B cell (primary cell): ENCODE data around the gene SPAG5.

Experiments
- EZH2 ChIP-seq: IDR thresholded peaks from 2 replicates; pipeline ENCODE4 v1.6.1; 2012; ENCODE audit warnings: borderline replicate concordance, low read depth, mild to moderate bottlenecking, moderate library complexity, low read length; ENCODE audit not compliant: insufficient read depth, poor library complexity, severe bottlenecking
- TF ChIP-seq, protein P1 (sequence below): fragments of 200-600 bp; IDR thresholded peaks from one replicate; pipeline ENCODE4 v1.8.0; 2022; ENCODE audit warnings: antibody characterized with exemption, mild to moderate bottlenecking

DNA sequence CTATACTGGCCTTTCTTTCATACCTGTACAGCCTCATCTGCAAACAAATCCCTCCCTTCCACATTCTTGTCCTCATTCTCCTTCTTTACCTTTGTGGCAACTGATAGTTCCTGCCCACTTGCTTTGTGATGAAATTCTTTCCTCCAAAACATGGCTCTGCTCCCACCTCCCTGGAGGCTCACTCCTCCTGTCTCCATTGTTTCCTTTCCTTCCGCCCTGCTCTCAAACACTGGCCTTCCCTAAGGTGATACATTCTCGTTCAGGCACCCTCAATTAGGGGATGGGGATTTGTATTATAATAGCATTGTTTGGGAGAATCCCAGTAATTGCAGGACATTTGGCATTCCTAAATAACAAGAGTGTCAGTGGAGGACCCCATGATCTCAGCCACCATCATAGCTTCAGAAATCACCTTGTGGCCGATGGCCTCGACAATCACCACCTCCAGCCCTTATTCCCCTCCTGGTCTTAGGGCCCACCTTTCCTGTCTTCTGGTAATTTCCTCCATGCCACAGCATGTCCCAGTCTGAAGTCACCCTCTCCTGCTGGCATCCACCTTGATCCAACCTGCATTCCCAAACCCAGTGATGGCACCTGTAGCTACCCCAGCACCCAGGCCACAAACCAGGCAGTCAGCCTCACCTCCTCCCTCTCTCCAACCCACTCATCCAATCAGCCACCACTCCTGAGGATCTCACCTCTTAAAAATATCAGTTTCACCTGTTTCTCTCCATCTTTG, 54.3 kb downstream of the SPAG5 start:
- TF ChIP-seq, protein P1, sequence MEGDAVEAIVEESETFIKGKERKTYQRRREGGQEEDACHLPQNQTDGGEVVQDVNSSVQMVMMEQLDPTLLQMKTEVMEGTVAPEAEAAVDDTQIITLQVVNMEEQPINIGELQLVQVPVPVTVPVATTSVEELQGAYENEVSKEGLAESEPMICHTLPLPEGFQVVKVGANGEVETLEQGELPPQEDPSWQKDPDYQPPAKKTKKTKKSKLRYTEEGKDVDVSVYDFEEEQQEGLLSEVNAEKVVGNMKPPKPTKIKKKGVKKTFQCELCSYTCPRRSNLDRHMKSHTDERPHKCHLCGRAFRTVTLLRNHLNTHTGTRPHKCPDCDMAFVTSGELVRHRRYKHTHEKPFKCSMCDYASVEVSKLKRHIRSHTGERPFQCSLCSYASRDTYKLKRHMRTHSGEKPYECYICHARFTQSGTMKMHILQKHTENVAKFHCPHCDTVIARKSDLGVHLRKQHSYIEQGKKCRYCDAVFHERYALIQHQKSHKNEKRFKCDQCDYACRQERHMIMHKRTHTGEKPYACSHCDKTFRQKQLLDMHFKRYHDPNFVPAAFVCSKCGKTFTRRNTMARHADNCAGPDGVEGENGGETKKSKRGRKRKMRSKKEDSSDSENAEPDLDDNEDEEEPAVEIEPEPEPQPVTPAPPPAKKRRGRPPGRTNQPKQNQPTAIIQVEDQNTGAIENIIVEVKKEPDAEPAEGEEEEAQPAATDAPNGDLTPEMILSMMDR, result no peak
- no peak for TF ChIP-seq EZH2
